Calu3 (cell line): ENCODE results near the gene CHST15. TPM values are rescaled to one million over a fixed set of nuclear protein-coding genes. Genes with fewer than 3 reads are reported as not detected.

Source experiments
- BruUV-seq: library from RNA; stranded (reverse); fragments of 400-500 nt; replicated peaks from 2 replicates; lab custom pipeline; 2021; lab: Mats Ljungman, UMichigan
- CTCF ChIA-PET: fragments of 300-600 bp; sonication (Branson Sonifier 250); formaldehyde crosslinking; loops from one replicate; lab custom pipeline; 2022; ENCODE audit warnings: antibody characterized with exemption; lab: Charles Lee
- DNase-seq: peaks from one replicate; pipeline ENCODE4 v3.0.0; 2022
- H3K27ac Mint-ChIP-seq: one replicate; pipeline ENCODE4 v1.8.0; 2022; ENCODE audit warnings: mixed read lengths; ENCODE audit not compliant: unreplicated experiment
- H3K27me3 Mint-ChIP-seq: one replicate; pipeline ENCODE4 v1.8.0; 2022; ENCODE audit warnings: mixed read lengths; ENCODE audit not compliant: unreplicated experiment
- H3K36me3 Mint-ChIP-seq: one replicate; pipeline ENCODE4 v1.8.0; 2022; ENCODE audit warnings: mild to moderate bottlenecking, moderate library complexity, mixed read lengths; ENCODE audit not compliant: insufficient read depth, unreplicated experiment
- H3K4me1 Mint-ChIP-seq: one replicate; pipeline ENCODE4 v1.8.0; 2022; ENCODE audit warnings: mild to moderate bottlenecking, low read depth, mixed read lengths; ENCODE audit not compliant: unreplicated experiment
- H3K4me3 Mint-ChIP-seq: one replicate; pipeline ENCODE4 v1.8.0; 2022; ENCODE audit warnings: mild to moderate bottlenecking, low read depth, moderate library complexity, mixed read lengths; ENCODE audit not compliant: unreplicated experiment
- H3K9me3 Mint-ChIP-seq: one replicate; pipeline ENCODE4 v1.8.0; 2022; ENCODE audit warnings: low read depth, mixed read lengths; ENCODE audit not compliant: unreplicated experiment
- intact Hi-C: fragments of 100-400 bp; cut with micrococcal nuclease; formaldehyde crosslinking; loops from one replicate; pipeline ENCODE4 v1.10.0; 2022; ENCODE audit not compliant: unreplicated experiment
- total RNA-seq: library from RNA; stranded (reverse); gene quantifications from 2 replicates; pipeline ENCODE4 v1.2.3, GENCODE V29; 2022
- TF ChIP-seq, protein P1 (sequence below): fragments of 200-600 bp; IDR thresholded peaks from one replicate; pipeline ENCODE4 v1.8.0; 2022; ENCODE audit warnings: antibody characterized with exemption; ENCODE audit not compliant: unreplicated experiment

The CHST15 gene
- total RNA-seq, 1 experiment from 2014 or later, result 19.3 TPM

DNA sequence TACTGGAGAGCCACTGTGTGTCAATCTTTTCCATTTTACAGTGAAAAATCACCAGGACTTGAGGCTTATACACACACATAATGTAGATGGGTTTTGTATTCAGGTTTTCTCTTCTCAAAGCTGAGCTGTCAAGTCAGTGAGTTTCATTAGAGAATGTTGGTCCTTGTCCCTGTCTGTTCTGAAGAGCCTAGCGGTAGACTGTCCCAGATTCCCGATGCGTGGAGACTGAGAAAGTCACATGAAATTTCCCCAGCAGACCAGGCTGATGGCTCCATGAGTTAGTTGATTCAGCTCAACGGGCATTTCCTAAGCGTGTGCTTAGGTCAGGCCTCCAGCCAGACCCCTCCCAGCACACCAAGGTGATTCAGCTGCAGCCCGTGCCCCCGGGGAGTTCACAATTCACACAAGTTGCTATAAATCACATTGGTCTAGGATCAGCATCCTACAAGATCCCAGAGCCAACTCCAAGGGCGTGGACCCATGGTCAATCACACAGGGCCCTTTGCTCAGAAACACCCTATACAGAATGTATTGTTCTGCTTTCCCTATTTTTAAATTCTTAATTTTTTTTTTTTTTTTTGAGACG is 17.2 kb downstream of the CHST15 start:
- no peaks in the 10 kb centered on the region for H3K9me3 Mint-ChIP-seq
- TF ChIP-seq, protein P1, sequence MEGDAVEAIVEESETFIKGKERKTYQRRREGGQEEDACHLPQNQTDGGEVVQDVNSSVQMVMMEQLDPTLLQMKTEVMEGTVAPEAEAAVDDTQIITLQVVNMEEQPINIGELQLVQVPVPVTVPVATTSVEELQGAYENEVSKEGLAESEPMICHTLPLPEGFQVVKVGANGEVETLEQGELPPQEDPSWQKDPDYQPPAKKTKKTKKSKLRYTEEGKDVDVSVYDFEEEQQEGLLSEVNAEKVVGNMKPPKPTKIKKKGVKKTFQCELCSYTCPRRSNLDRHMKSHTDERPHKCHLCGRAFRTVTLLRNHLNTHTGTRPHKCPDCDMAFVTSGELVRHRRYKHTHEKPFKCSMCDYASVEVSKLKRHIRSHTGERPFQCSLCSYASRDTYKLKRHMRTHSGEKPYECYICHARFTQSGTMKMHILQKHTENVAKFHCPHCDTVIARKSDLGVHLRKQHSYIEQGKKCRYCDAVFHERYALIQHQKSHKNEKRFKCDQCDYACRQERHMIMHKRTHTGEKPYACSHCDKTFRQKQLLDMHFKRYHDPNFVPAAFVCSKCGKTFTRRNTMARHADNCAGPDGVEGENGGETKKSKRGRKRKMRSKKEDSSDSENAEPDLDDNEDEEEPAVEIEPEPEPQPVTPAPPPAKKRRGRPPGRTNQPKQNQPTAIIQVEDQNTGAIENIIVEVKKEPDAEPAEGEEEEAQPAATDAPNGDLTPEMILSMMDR, result no peak
- H3K36me3 Mint-ChIP-seq, result no peaks in the 10 kb centered on the region
- no peak overlapping the region for H3K27ac Mint-ChIP-seq
- H3K4me3 Mint-ChIP-seq, result no peak overlapping the region
- no peaks in the 10 kb centered on the region for H3K4me1 Mint-ChIP-seq
- intact Hi-C loops, result no loop called here
- H3K27me3 Mint-ChIP-seq, result no peaks in the 10 kb centered on the region
- no peak for DNase-seq
- CTCF ChIA-PET, result no interaction called here
- no TSS peak for BruUV-seq

DNA sequence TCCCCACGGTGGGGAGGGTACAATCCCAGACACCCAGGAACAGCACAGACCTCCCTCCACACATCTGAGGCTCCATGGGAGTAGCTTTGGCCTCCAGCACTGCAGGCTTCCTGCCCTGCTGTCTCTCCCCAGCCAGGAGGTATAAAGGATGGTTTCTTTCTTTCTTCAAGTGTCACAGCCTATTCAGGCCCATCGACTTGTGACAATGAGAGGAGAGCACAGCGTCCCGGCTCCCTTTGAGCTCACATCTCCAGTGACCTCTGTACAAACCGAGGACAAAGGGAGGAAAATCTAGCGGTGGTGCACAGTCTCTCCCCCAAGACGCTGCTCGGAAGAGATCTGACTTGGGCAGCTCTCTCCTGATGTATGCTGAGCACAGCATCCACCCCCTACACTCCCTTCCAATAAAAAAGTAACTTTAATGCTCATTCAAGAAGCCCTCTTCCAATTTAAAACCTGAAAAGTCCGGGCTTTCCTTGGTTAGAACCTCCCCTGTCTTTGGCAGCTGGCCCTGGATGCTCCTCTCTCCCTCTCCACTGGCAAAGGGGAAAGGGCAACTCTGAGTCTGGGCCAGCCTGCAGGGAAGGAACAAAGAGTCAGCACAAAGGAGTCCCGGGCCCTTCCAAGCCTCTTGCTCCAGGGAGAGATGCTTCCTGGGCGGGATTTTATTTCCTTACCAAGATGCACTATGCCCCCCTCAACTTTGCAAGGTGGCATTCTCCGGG is 18.0 kb downstream of the CHST15 start:
- CTCF ChIA-PET, result no interaction called here
- TF ChIP-seq, protein P1, result no peak
- Mint-ChIP-seq H3K27ac (no peak overlapping the region), H3K4me1 (no peaks in the 10 kb centered on the region), H3K27me3 (no peaks in the 10 kb centered on the region), H3K9me3 (no peaks in the 10 kb centered on the region), H3K4me3 (no peak overlapping the region), H3K36me3 (no peaks in the 10 kb centered on the region)
- intact Hi-C loops, result no loop called here
- no TSS peak for BruUV-seq
- no peak for DNase-seq

DNA sequence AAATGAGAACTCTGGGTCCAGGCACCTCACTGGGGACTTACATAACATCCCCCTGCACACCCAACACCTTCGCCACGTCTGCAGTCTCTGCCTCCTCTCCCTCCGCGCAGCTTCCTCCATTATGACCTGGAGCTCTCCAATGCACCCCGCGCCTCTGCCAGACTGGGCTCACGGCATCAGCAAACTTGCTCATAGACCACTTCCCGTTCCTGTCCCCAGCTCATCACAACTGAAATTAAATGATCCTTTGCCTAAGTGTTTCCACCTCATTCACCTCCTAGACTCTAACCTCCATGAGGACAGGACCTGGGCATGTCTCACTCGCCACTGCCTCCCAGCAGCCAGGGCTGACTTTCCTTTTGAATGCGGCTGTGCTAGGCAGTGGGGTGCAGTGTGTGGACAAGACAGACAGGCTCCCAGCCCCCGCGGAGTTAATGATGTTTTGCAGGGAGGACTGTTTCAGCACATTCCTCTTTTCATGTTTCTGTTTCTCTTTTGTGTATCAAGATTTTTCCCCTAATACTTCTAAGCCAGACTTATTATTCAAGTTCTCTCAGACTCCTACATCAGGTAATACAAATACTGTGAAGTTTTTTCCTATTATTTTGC is 18.8 kb downstream of the CHST15 start:
- Mint-ChIP-seq H3K27me3 (no peaks in the 10 kb centered on the region), H3K27ac (no peak overlapping the region), H3K4me1 (no peaks in the 10 kb centered on the region), H3K36me3 (no peaks in the 10 kb centered on the region), H3K9me3 (no peaks in the 10 kb centered on the region), H3K4me3 (no peak overlapping the region)
- DNase-seq, result no peak
- CTCF ChIA-PET, result no interaction called here
- TF ChIP-seq, protein P1, result no peak
- BruUV-seq, result no TSS peak
- intact Hi-C loops, result no loop called here

DNA sequence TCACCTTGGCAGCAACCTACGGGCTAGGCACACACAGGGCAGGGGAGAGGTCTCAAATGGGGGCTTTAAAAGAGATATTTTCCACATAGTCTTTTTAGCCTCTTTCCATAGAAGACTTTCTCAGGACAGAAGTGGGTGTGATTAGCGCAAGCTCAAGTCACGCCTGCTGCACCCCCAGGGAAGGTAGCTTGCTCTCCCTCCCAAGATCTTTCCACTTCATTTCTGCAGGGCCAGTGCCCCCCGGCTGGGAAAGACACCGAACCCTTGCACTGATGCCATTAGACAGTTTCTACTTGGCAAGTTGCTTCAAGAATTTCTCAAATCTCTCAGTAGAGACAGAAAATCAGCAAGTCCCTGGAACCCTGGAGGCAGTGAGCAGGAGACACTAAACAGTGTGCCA is 19.4 kb downstream of the CHST15 start:
- TF ChIP-seq, protein P1, result no peak
- Mint-ChIP-seq H3K36me3 (no peaks in the 10 kb centered on the region), H3K27me3 (no peaks in the 10 kb centered on the region), H3K27ac (no peak overlapping the region), H3K4me1 (no peaks in the 10 kb centered on the region), H3K9me3 (no peaks in the 10 kb centered on the region), H3K4me3 (no peak overlapping the region)
- BruUV-seq, result no TSS peak
- no peak for DNase-seq
- CTCF ChIA-PET, result no interaction called here
- intact Hi-C loops, result no loop called here
